Bronchus fibroblast of lung (primary cell): ENCODE results near the gene SCN8A. TPM values are rescaled to one million over a fixed set of nuclear protein-coding genes. Genes with fewer than 3 reads are reported as not detected.

Experiments used
- total RNA-seq: library from RNA; depleted of rRNA; stranded (reverse); fragments of >200 nt; gene quantifications from 2 replicates; pipeline ENCODE4 v1.2.3, GENCODE V29; 2015

The SCN8A gene
- total RNA-seq, result 0.74 and 1.7 TPM in 2 replicates

GRCh38 chr12:51591016-51591901 is at the start of gene SCN8A:
SCN8A (plus strand) TSS chr12:51591233; CDS start chr12:51662818, 71,585 bp downstream.

DNA sequence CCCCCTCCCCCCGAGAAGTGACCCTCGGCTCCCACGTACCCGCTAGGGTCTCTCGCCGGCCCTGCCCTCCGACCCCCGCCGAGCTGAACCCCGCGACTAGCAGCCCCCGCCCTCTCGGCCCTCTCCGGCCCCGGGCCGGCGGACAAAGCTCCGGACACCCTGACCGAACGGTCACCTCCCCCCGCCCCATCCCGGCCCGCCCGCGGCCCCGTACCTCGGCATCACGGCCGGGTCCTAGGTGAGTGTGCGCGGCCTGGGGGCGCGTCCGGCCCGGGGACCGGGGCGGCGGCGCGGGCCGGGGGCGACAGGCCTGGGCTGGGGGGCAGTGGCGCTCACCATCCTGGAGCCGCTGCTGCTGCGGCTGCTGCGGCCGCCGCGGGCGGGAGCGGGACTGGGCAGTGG is 257.3 kb downstream of the SCN8A start, which contains the start of gene FIGNL2:
Gene FIGNL2 (minus strand): TSS at position 393 of the 402 bp plus-strand sequence. CDS start 26,305 bp downstream, outside the sequence.

Other genes starting within 250 kb of the SCN8A start
- not detected in 2 replicates for gene CELA1, start 244.6 kb upstream of the SCN8A start, total RNA-seq
- gene GALNT6, start 199.8 kb upstream of the SCN8A start, total RNA-seq, result 39.4 and 60.4 TPM in 2 replicates
- 2.1 and 3.0 TPM in 2 replicates for gene SLC4A8, start 166.4 kb upstream of the SCN8A start, total RNA-seq